AG04449 (cell line): Measurements from ENCODE around the gene NUDT12.

Experiments
- CTCF ChIA-PET: fragments of 350-600 bp; formaldehyde crosslinking; extraction: SDS; loops from one replicate; lab custom pipeline; 2021; ENCODE audit warnings: antibody characterized with exemption; lab: Yijun Ruan, JAX
- POLR2A ChIA-PET: fragments of 400-600, 350-600 bp; formaldehyde crosslinking; extraction: SDS; loops from one replicate; lab custom pipeline; 2020; ENCODE audit warnings: antibody characterized with exemption, inconsistent platforms; lab: Yijun Ruan, JAX
- DNase-seq: peaks from one replicate; pipeline ENCODE4 v3.0.0-alpha.2; 2010; ENCODE audit warnings: low read depth, low spot score
- H3K4me3 ChIP-seq: 2 replicates; pipeline ENCODE4 v1.5.1; 2011; ENCODE audit warnings: low read depth, mild to moderate bottlenecking, control low read depth, low read length
- CTCF ChIP-seq: IDR thresholded peaks from one replicate; pipeline ENCODE4 v1.5.1; 2011; ENCODE audit warnings: mild to moderate bottlenecking, moderate library complexity, low read length, control low read depth, inconsistent platforms; ENCODE audit not compliant: insufficient read depth; ENCODE audit errors: missing control alignments

Gene NUDT12

DNA sequence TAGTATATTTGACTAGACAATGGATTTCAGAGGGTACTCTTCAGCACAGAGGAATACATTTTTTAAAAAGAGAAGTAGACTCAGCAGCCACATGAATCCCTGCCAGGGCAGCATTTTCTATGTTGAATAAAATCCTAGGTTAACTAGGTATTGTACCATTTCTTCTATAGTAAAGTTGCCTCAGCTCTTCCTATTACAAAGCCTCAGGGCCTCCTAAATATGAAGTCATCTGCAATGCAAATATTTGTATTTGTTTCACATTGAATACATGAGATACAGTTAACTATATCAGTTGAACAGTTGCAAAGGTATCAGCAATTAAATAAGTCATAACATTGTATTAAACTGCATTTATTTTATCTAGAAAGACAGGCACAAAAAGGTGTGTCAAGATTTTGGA lies 59.5 kb downstream of the NUDT12 start:
- ChIA-PET POLR2A (no interaction called here), CTCF (no interaction called here)
- no peak overlapping the region for H3K4me3 ChIP-seq
- no peak for TF ChIP-seq CTCF
- DNase-seq, result no peak

DNA sequence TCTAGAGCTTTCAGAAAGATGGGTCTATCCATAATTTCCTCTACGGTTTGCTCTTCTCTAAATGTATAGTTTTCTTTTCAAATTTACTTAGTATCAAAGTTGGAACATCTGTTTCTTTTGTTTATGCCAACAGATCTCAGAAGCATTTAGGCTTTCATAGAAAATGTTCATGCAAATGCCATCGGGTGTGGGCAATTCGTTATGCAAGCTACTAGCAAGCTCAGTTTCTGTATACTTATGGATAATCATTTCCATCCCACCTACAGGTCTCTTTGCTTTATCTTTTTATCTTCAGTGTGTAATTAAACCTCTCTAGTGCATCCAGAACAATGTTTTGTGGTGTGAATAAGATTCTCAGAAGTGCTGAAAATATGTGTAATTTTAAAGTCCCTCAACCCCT lies 59.9 kb downstream of the NUDT12 start:
- no peak for DNase-seq
- TF ChIP-seq CTCF, result no peak
- POLR2A ChIA-PET, result no interaction called here
- CTCF ChIA-PET, result no interaction called here
- no peak overlapping the region for H3K4me3 ChIP-seq
